ENCODE measurements around the gene RBMS2.
A peak's percentile ranks its signal among the peaks of the same experiment; 100 is the strongest.
"Not testable (repeated sequence)": the region's sequence is repeated elsewhere in the genome, so short reads cannot be mapped to it uniquely, and the experiment has no call there.

The RBMS2 gene

DNA sequence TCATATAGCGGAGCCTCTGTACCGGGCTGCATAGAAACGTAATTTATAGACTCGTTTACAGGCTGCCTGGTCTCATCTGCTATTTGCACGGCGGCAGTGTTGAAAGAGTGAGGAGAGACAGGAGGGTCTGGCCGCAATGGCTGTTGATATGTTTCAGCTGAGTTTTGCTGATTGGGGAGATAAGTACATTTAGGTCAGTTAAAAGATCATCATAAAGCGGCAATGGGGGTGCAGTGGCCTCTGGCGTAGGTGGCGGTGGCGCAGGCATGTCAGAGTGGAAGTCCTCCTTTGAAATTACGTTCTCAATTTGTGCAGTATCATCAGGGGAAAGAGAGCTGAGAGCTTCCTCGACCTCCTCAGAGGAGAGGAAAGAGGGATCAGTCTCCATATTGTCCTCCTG, 21.7 kb upstream of the RBMS2 start:
- in situ Hi-C loops (cut with MboI; ENCODE audit: low pct_unique_long_range_greater_than_20kb, low sequenced_read_pairs); DNase-seq: not testable (repeated sequence)

DNA sequence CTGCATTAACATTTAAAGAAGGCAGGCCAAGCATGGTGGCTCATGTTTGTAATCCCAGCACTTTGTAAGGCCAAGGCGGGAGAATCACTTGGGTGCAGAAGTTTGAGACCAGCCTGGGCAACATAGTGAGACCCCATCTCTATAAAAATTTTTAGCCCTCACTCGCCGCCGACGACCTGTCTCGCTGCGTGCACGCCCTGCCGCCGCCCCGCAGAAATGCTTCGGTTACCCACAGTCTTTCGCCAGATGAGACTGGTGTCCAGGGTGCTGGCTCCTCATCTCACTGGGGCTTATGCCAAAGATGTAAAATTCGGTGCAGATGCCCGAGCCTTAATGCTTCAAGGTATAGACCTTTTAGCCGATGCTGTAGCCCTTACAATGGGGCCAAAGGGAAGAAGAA, 10.8 kb upstream of the RBMS2 start:
- DNase-seq = no peak
- in situ Hi-C loops (cut with MboI; ENCODE audit: low pct_unique_long_range_greater_than_20kb, low sequenced_read_pairs) = no loop called here

DNA sequence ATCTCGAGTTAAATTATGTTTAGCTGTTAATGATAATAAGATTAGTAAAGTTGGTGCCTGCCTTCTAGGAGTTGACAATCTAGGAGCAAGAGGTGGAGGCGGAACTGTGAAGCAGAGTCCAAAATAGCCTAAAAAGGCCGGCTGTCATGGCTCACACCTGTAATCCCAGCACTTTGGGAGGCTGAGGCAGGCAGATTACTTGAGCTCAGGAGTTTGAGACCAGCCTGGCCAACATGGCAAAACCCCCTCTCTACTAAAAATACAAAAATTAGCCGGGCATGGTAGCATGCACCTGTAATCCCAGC, 7.7 kb upstream of the RBMS2 start:
- in situ Hi-C loops (cut with MboI; ENCODE audit: low pct_unique_long_range_greater_than_20kb, low sequenced_read_pairs); DNase-seq: not testable (repeated sequence)

DNA sequence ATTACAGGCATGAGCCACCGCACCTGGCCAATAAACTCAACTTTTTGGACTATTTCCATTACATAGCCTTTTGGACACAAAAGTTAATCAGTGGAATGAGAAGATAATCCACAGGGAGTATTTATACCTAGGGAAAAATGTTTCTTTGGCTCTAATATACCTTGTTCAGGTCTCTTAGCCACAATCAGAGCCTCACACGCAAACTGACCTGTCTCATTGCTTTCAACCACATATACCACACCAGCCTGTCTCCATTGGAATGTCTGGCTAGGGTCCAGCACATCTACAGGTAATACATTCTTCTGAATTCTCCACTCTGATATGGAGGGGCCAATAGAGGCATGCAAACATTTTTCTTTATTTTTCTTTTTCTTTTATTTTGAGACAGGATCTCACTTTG, 3.8 kb upstream of the RBMS2 start:
- in situ Hi-C loops (cut with MboI; ENCODE audit: low pct_unique_long_range_greater_than_20kb, low sequenced_read_pairs) = no loop called here
- DNase-seq = no peak

DNA sequence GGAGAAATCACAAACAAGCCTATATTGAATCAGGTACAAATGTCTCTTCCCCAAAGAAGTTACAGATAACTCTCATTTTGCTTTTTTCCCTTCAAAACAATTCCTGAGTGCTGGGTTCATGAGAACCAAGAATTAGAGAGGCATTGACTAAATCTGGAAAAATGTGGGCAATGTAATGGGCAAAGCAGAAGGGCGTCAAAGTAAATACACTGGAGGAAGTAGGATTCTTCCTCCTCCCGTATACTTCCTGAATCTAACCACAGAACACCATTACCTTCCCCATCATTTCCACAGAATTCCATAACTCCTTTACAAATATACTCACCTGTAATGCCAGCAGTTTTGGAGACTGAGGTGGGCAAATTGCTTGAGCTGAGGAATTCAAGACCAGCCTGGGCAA, 3.0 kb upstream of the RBMS2 start:
- no peak for DNase-seq
- in situ Hi-C loops (cut with MboI; ENCODE audit: low pct_unique_long_range_greater_than_20kb, low sequenced_read_pairs) = no loop called here

DNA sequence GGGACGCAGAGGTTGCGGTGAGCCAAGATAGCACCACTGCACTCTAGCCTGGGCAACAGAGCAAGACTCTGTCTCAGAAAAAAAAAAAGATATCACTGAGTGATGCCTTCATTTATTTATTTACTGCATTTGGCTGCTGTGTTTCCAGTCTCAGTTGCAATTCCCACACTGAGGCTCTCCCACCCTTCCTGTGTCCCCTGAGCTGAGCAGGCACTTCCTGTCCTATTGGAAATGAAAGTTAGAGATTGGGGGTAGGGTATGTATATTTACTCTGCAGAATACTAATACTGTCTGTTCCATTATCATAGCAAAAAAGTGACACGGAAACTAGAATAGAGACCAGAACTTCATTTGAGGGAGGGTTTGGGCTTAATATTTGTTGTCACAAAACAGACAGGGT, 1.6 kb upstream of the RBMS2 start:
- in situ Hi-C loops (cut with MboI; ENCODE audit: low pct_unique_long_range_greater_than_20kb, low sequenced_read_pairs) = no loop called here
- DNase-seq = no peak

DNA sequence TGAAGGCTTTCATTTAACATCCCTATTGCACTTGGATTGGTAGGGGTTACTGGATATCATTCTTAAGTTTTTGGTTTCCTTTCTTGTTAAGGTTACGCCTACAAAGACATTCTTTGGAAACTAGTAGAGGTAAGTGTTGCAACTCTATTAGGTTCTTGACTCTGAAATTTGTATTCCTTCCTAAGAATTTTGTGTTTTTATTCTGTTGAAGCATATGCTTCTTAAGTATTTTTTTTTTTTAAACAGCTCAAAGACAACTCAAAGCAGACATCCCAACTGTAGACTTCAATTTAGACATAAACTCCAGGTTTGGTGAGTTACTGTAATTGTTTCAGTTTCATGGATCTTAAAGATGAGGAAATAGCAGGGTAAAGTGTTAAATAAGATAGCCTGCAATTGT, 1.1 kb upstream of the RBMS2 start:
- DNase-seq = no peak

DNA sequence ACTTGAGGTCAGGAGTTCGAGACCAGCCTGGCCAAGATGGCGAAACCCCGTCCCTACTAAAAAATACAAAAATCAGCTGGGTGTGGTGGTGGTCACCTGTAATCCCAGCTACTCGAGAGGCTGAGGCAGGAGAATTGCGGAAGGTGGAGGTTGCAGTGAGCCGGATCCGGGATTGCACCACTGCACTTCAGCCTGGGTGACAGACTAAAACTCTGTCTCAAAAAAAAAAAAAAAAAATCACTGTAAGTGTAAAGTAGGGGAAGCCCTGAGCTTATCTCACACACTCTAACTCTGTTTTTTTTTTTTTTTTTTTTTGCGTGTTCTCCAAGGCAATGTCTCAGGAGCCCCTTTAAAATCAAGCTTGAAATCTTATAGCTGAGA, 421 bp upstream of the RBMS2 start:
- no peak for DNase-seq

More for the DNA sequence above, 1.1 kb upstream of the RBMS2 start:
- in situ Hi-C loops (cut with MboI; ENCODE audit: low pct_unique_long_range_greater_than_20kb, low sequenced_read_pairs) = no loop called here

DNA sequence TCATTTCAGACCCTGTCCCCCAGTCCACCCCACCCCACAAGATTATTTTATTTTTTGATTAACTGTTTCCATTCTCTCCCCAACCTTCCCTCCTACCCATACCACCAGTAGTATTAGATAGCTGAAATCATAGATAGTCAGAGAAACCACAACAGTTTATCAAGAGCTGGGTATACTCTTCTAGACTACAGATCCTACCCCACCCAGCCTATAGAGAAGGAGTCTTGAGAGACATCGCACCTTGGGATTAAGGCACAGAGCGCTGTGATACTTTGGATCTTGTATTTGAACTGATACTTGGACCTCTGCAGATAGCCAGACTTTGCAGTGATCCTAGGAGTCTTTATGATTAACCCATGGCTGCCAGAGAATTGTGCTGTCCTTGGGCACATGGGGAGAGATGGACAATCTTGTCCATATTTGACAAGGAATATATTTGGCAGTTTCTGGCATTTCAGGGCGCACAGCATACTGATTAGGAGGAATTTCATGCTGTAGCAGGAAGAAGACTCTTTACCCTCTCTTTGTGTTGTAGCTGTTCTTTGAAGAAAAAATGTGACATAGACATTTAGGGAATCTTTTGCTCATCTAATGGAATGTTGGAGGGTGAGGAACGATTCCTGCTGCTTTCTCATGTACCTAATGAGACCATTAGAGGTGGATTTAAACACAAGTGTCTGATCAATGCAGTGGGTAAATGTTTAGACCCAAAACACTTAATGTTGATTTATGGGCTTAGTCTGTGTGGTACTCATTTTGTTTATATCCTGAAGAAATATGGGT, 982 bp downstream of the RBMS2 start:
- in situ Hi-C loops (cut with MboI; ENCODE audit: low pct_unique_long_range_greater_than_20kb, low sequenced_read_pairs) = no loop called here
- no peak for DNase-seq

More for the DNA sequence above, 421 bp upstream of the RBMS2 start:
- in situ Hi-C loops (cut with MboI; ENCODE audit: low pct_unique_long_range_greater_than_20kb, low sequenced_read_pairs) = no loop called here

DNA sequence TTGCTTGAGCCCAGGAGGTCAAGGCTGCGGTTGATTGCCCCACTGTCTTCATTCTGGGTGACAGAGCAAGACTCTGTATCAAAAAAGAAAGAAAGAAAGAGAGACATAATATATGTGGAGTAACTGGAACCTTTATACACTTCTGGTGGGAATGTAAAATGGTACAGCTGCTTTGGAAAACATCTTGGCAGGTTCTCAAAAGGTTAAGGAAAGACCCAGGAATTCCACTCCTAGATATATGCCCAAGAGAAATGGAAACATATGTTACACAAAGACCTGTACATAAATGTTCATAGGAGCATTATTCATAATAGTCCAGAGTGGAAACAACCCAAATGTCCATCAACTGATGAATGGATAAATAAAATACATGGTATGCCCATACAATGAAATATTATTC, 7.2 kb downstream of the RBMS2 start:
- in situ Hi-C loops (cut with MboI; ENCODE audit: low pct_unique_long_range_greater_than_20kb, low sequenced_read_pairs) = no loop called here

DNA sequence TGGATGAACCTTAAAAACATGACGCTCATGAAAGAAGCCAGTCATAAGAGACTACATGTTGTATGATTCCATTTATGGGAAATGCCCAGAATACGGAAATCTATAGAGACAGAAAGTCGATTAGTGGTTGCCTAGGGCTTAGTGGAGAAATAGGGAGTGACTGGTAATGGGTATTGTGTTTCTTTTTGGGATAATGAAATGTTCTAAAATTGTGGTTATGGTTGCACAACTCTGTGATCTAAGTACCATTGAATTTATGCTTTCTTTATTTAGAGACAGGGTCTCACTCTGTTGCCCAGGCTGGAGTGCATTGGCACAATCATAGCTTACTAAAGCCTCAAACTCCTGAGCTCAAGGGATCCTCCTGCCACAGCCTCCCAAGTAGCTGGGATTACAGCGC, 8.0 kb downstream of the RBMS2 start:
- no peak for DNase-seq
- in situ Hi-C loops (cut with MboI; ENCODE audit: low pct_unique_long_range_greater_than_20kb, low sequenced_read_pairs) = no loop called here

More for the DNA sequence above, 7.2 kb downstream of the RBMS2 start:
- no peak for DNase-seq

DNA sequence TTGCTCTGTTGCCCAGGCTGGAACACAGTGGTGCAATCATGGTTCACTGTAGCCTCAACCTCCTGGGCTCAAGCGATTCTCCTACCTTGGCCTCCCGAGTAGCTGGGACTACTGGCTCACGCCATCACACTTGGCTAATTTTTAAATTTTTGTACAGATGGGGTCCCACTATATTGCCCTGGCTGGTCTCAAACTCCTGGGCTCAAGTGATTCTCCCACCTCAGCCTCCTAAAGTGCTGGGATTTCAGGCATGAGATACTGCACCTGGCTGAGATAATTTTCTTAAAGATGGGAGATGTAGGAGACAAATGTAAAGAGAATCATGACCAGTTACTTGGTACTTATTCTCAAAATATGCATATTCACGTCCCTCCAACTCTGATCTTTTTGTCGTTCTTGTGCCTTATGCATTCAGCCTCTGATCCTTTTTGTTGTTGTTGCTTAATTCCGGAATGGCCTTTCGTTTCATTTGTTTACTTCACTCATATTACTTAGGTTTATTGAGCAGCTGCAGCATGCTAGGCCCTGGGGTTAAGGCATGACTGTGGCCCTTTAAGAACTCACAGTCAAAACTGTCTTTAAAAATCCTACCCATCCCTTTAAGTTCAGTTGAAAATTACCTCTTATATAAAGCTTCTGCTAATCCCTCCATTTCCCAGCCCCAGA, 8.9 kb downstream of the RBMS2 start:
- DNase-seq = no peak
- in situ Hi-C loops (cut with MboI; ENCODE audit: low pct_unique_long_range_greater_than_20kb, low sequenced_read_pairs) = no loop called here

DNA sequence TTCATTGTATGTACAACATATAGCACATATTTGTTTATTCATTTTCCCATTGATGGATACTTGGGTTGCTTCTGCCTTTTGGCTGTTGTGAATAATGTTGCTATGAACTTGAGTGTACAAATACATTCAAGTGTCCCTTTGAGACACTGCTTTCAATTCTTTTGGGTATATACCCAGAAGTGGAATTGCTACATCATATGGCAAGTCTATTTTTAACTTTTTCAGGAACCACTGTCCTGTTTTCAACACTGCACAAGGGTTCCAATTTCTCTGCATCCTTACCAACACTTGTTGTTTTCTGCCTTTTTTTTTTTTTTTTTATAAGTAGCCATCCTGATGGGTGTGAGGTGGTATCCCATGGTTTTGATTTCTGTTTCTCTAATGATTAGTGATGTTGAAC, 15.9 kb downstream of the RBMS2 start:
- in situ Hi-C loops (cut with MboI; ENCODE audit: low pct_unique_long_range_greater_than_20kb, low sequenced_read_pairs) = no loop called here
- DNase-seq = no peak

DNA sequence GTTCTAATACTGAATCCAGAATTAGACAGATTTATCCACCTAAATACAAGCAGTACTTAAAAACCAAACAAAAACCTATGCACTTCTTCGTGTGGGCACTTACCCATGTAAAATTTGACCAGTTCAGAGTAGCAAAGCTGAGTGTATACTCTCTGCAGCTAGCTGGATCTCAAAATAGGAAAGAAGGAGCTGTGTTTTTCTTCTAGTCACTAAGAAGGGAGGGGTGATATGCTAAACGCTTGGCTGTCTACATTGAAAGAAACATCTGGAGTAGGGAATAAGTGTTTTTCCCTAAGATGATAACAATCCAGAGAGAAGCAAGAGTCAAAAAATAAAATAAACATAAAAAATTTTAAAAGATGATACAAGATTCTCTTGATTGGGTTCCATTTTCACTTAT, 20.0 kb downstream of the RBMS2 start:
- in situ Hi-C loops (cut with MboI; ENCODE audit: low pct_unique_long_range_greater_than_20kb, low sequenced_read_pairs) = no loop called here
- no peak for DNase-seq

DNA sequence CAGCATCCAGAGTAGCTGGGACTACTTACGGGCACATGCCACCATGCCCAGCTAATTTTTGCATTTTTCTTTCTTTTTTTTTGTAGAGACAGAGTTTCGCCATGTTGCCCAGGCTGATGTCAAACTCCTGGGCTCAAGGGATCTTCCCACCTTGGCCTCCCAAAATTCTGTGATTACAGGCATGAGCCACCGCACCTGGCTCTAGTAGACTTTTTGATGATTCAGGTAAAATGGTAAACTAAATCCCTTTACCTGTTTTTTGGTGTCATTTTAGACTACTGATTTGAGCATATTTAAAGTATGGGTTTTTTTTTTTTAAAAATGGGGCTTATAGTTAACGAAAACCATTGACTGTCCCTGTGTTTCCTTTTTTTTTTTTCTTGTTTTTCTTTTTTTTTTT, 20.5 kb downstream of the RBMS2 start:
- in situ Hi-C loops (cut with MboI; ENCODE audit: low pct_unique_long_range_greater_than_20kb, low sequenced_read_pairs) = no loop called here
- DNase-seq = no peak

DNA sequence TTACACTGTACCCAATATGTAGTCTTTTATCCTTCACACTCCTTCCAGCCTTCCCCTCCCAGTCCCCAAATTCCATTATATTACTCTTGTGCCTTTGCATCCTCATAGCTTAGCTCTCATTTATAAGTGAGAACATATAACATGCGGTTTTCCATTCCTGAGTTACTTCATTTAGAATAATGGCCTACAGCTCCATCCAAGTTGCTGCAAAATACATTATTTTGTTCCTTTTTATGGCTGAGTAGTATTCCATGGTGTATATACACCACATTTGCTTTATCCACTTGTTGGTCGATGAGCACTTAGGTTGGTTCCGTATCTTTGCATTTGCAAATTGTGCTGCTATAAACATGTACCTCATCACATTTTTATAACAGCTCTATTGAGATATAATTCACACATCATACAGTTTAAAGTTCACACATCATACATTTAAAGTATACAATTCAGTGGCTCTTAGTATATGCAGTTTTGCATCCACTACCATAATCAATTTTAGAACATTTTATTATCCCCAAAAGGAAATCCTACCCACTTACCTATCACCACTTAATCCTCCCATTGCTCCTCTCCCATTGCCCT, 23.5 kb downstream of the RBMS2 start:
- in situ Hi-C loops (cut with MboI; ENCODE audit: low pct_unique_long_range_greater_than_20kb, low sequenced_read_pairs) = no loop called here
- DNase-seq = no peak

DNA sequence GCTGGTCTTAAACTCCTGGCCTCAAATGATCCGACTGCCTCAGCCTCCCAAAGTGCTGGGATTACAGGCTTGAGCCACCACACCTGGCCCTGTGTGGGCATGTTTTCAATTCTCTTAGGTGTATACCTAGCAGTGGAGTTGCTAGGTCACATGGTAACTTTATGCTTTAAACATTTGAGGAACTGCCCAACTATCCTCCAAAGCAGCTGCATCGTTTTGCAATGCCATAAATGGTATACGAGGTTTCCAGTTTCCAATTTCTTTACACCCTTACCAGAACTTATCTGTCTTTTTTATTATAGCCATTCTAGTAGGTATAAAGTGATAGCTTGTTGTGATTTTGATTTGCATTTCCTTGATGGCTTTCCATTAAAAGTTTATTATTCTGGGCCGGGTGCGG, 25.1 kb downstream of the RBMS2 start:
- no peak for DNase-seq
- in situ Hi-C loops (cut with MboI; ENCODE audit: low pct_unique_long_range_greater_than_20kb, low sequenced_read_pairs) = no loop called here

DNA sequence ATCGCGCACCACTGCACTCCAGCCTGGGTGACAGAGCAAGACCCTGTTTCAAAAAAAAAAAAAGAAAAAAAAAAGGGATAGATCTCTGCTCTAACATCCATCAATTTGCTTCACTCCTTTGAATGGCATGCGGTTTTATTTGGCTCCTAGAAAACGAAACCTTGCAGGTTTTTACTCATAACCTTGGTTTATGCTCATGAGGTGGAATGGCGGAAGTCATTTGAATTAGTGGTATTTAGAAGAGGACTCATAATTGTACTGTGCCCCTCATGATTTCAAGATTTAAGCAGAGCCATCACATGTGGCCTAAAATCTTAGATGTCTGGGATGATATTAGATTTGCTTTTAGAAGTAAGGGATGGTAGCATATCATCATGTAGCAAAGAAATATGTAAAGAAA, 29.4 kb downstream of the RBMS2 start:
- in situ Hi-C loops (cut with MboI; ENCODE audit: low pct_unique_long_range_greater_than_20kb, low sequenced_read_pairs) = no loop called here

DNA sequence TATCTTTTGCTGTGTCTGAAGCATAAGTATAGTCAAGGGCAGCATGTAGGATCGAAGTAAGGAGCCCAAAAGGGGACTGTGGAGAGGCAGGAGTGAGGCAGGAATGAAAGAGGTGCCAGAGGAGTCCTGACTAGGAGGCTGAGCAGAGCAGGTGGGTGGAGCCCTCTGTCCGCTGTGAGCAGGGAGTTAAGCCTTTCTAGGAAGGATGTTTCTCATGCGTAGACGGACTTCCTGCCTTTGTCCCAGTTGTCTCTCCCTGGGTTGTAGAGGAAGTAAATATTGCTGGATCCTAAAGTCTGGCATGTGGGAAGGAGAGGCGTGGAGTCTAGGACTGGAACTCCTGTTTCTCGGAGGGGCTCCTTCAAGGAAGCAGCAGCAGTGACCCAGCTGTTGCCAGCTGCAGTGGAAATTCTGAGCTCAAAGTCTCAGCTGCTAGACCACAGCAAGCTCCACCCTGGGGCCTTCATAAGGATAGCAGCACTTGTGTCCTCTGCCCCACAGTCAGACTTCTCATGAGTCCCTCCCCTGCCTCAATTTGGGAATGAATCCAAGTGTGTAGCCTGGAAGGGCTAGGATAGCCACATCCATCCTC, 44.0 kb downstream of the RBMS2 start:
- DNase-seq = peak; percentile 64
- in situ Hi-C loops (cut with MboI; ENCODE audit: low pct_unique_long_range_greater_than_20kb, low sequenced_read_pairs) = no loop called here

More for the DNA sequence above, 29.4 kb downstream of the RBMS2 start:
- no peak for DNase-seq

DNA sequence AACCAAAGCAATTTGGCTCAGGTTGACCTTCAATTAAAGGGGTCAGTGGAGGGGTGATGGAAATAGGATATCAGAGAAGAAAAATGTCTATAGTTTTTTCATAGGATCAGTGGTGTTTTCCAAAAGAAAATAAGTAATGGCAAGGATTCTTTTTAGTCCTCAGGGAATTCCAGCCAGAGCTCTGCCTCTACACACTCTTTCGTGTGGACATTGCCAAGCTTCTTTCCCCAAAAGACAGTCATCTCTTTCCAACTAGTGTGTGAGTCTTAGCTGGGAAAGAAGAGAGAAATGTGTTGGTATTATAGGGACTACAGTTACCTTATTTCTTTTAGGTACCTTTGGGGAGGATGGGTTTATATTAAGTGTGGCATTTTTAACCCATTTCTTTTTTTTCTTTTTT, 46.5 kb downstream of the RBMS2 start:
- no peak for DNase-seq
- in situ Hi-C loops (cut with MboI; ENCODE audit: low pct_unique_long_range_greater_than_20kb, low sequenced_read_pairs) = no loop called here

Measured in KBM-7 (cell line).